GM18951 (cell line): ENCODE results near the gene CALB2.
"Not testable (repeated sequence)": the region's sequence is repeated elsewhere in the genome, so short reads cannot be mapped to it uniquely, and the experiment has no call there.

Source experiments
- POLR2A ChIP-seq: IDR thresholded peaks from 4 replicates; pipeline ENCODE4 v1.6.1; 2011; ENCODE audit warnings: mild to moderate bottlenecking; ENCODE audit not compliant: insufficient read length, insufficient read depth; ENCODE audit errors: extremely low read depth
- in situ Hi-C: fragments of 300-500 bp; cut with MboI; formaldehyde crosslinking; loops from one replicate; pipeline ENCODE4 v1.12.0; 2022; ENCODE audit warnings: low sequenced_read_pairs, mixed read lengths, inconsistent platforms; ENCODE audit not compliant: unreplicated experiment

Gene CALB2

GRCh38 chr16:71358464-71358998, at the start of gene CALB2:
TSS of gene CALB2 (plus strand) at chr16:71358723. CDS start at chr16:71358793, 70 bp downstream.
- in situ Hi-C loops: no loop called here
- no peak for TF ChIP-seq POLR2A

GRCh38 chr16:71311553-71312158, 46.9 kb upstream of the CALB2 start:
- no peak for TF ChIP-seq POLR2A
- in situ Hi-C loops: no loop called here

GRCh38 chr16:71313591-71313990, 44.9 kb upstream of the CALB2 start:
- in situ Hi-C loops: not testable (repeated sequence)

GRCh38 chr16:71315269-71315668, 43.3 kb upstream of the CALB2 start:
- in situ Hi-C loops: no loop called here
- no peak for TF ChIP-seq POLR2A

GRCh38 chr16:71319999-71320398, 38.5 kb upstream of the CALB2 start:
- in situ Hi-C loops: no loop called here
- TF ChIP-seq POLR2A: no peak

GRCh38 chr16:71327720-71328119, 30.8 kb upstream of the CALB2 start:
- TF ChIP-seq POLR2A: no peak
- in situ Hi-C loops: no loop called here

GRCh38 chr16:71328151-71328550, 30.4 kb upstream of the CALB2 start:
- in situ Hi-C loops: no loop called here
- TF ChIP-seq POLR2A: no peak

GRCh38 chr16:71337631-71338030, 20.9 kb upstream of the CALB2 start:
- in situ Hi-C loops: no loop called here
- no peak for TF ChIP-seq POLR2A

- in situ Hi-C loops: no loop called here
- TF ChIP-seq POLR2A: no peak
Observed at GRCh38 chr16:71338193-71338592, 20.3 kb upstream of the CALB2 start.

- in situ Hi-C loops: no loop called here
- no peak for TF ChIP-seq POLR2A
Observed at GRCh38 chr16:71338632-71339031, 19.9 kb upstream of the CALB2 start.

- in situ Hi-C loops: no loop called here
- TF ChIP-seq POLR2A: no peak
Observed at GRCh38 chr16:71339236-71340171, 19.0 kb upstream of the CALB2 start.

GRCh38 chr16:71340406-71340805, 18.1 kb upstream of the CALB2 start:
- in situ Hi-C loops: no loop called here
- TF ChIP-seq POLR2A: no peak

GRCh38 chr16:71341881-71342280, 16.6 kb upstream of the CALB2 start:
- TF ChIP-seq POLR2A: no peak
- in situ Hi-C loops: no loop called here

GRCh38 chr16:71343078-71343477, 15.4 kb upstream of the CALB2 start:
- TF ChIP-seq POLR2A: no peak
- in situ Hi-C loops: no loop called here
